BLaER1 (cell line): ENCODE measurements around the gene KLF2.
"Not testable (repeated sequence)": the region's sequence is repeated elsewhere in the genome, so short reads cannot be mapped to it uniquely, and the experiment has no call there.

Source experiments
- H3K27ac ChIP-seq: shearing (Covaris generic); formaldehyde crosslinking; 2 replicates; pipeline ENCODE4 v1.8.1; 2022
- H3K27me3 ChIP-seq: shearing (Covaris generic); formaldehyde crosslinking; 2 replicates; pipeline ENCODE4 v1.8.1; 2022
- H3K36me3 ChIP-seq: shearing (Covaris generic); formaldehyde crosslinking; 2 replicates; pipeline ENCODE4 v1.8.1; 2022
- H3K4me1 ChIP-seq: shearing (Covaris generic); formaldehyde crosslinking; 2 replicates; pipeline ENCODE4 v1.8.1; 2022
- H3K4me2 ChIP-seq: shearing (Covaris generic); formaldehyde crosslinking; 2 replicates; pipeline ENCODE4 v1.8.1; 2022
- H3K4me3 ChIP-seq: shearing (Covaris generic); formaldehyde crosslinking; 2 replicates; pipeline ENCODE4 v1.8.1; 2022
- H3K9ac ChIP-seq: shearing (Covaris generic); formaldehyde crosslinking; 2 replicates; pipeline ENCODE4 v1.8.1; 2022
- H3K9me3 ChIP-seq: shearing (Covaris generic); formaldehyde crosslinking; 2 replicates; pipeline ENCODE4 v1.8.1; 2022
- H4K20me1 ChIP-seq: shearing (Covaris generic); formaldehyde crosslinking; 2 replicates; pipeline ENCODE4 v1.8.1; 2022
- Cebpa-rat ChIP-seq: shearing (Covaris generic); IDR thresholded peaks from 2 replicates; pipeline ENCODE4 v1.8.1; 2022

The KLF2 gene

DNA sequence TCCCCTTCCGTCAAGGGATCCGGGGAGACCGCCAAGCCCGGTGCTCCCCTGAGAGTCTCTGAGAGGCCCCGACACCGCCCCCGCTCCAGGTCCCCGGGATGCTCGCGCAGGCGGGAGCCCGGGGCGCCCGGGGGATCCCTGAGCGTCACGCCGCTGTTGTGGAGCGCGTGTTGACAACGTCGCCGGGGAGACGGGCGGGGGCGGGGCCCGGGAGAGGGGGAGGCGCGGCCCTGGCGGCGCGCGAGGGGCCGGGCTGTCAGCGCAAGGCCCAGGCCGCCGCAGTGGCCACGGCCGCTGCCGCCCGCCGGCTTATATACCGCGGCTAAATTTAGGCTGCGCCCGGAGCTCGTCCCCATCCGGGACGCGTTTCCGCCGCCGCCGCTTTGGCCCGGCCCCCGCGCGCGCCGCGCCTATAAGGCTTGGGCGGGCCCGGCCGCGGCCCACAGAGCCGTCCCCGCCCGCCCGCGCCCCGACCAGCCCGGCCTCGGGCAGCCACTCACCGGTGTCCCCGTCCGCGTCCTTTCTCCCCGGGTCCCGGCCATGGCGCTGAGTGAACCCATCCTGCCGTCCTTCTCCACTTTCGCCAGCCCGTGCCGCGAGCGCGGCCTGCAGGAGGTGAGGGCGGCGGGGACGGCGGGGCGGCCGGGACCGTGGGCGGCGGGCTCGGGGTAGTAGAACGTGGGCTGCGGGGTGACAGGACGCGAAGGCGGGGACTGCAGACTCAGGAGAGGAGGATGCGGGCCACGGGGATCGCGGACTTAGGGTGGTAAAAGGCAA is at the start of gene KLF2:
KLF2 (plus strand) TSS at position 443 of the 777 bp plus-strand sequence; CDS start at position 541, 98 bp downstream.
- Histone ChIP-seq H3K9ac (peak within 1 kb of the TSS; percentile 82), H3K9me3 (no peaks in the 10 kb centered on the region), H3K27me3 (peaks cover 25% of the 10 kb centered on the region), H4K20me1 (peaks cover 44% of the 10 kb centered on the region), H3K4me2 (peak within 1 kb of the TSS; percentile 96), H3K27ac (peak within 1 kb of the TSS; percentile 79), H3K4me3 (peak within 1 kb of the TSS; percentile 75), H3K36me3 (peaks cover 4% of the 10 kb centered on the region; the same call in 1 of the 2 replicates), H3K4me1 (peaks cover 89% of the 10 kb centered on the region)
- TF ChIP-seq Cebpa-rat, result no peak

DNA sequence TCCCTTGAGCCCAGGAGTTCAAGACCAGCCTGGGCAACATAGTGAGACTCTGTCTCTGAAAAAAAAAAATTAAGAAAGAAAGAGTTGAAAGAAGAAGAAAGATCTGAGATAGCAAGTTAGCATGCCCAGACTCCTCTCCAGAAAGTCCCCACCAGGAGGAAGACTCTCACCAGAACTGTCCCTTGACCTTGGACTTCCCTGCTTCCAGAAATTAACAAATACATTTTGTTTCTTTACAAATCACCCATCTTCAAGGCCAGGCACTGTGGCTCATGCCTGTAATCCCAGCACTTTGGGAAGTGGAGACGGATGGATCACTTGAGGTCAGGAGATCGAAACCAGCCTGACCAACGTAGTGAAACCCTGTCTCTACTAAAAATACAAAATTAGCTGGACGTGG is 44.3 kb upstream of the KLF2 start:
- Histone ChIP-seq H3K27ac (no peak overlapping the region), H4K20me1 (no peaks in the 10 kb centered on the region), H3K9ac (no peak overlapping the region), H3K4me2 (no peak overlapping the region), H3K4me3 (no peak overlapping the region), H3K36me3 (no peaks in the 10 kb centered on the region), H3K27me3 (no peaks in the 10 kb centered on the region), H3K4me1 (peaks cover 42% of the 10 kb centered on the region), H3K9me3 (no peaks in the 10 kb centered on the region)
- TF ChIP-seq Cebpa-rat, result no peak

DNA sequence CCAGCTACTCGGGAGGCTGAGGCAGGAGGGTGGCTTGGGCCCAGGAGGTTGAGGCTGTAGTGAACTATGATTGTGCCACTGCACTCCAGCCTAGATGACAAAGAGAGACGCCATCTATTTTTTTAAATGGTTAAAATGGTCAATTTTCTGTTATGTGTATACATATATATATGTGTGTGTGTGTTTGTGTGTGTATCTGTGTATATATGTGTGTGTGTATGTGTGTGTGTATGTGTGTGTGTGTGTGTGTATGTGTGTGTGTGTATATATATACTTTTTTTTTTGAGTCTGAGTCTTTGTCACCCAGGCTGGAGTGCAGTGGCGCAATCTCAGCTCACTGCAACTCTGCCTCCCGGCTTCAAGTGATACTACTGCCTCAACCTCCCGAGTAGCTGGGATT is 42.9 kb upstream of the KLF2 start:
- Histone ChIP-seq H3K9ac (no peak overlapping the region), H3K4me1 (peaks cover 56% of the 10 kb centered on the region), H3K27me3 (peaks cover 10% of the 10 kb centered on the region; the same call in 1 of the 2 replicates), H3K4me3 (no peak overlapping the region), H3K36me3 (no peaks in the 10 kb centered on the region), H3K27ac (no peak overlapping the region), H3K9me3 (no peaks in the 10 kb centered on the region), H3K4me2 (0 out of 2 replicates have a peak overlapping the region, but pooled peaks have one; percentile 73), H4K20me1 (no peaks in the 10 kb centered on the region)
- no peak for TF ChIP-seq Cebpa-rat

DNA sequence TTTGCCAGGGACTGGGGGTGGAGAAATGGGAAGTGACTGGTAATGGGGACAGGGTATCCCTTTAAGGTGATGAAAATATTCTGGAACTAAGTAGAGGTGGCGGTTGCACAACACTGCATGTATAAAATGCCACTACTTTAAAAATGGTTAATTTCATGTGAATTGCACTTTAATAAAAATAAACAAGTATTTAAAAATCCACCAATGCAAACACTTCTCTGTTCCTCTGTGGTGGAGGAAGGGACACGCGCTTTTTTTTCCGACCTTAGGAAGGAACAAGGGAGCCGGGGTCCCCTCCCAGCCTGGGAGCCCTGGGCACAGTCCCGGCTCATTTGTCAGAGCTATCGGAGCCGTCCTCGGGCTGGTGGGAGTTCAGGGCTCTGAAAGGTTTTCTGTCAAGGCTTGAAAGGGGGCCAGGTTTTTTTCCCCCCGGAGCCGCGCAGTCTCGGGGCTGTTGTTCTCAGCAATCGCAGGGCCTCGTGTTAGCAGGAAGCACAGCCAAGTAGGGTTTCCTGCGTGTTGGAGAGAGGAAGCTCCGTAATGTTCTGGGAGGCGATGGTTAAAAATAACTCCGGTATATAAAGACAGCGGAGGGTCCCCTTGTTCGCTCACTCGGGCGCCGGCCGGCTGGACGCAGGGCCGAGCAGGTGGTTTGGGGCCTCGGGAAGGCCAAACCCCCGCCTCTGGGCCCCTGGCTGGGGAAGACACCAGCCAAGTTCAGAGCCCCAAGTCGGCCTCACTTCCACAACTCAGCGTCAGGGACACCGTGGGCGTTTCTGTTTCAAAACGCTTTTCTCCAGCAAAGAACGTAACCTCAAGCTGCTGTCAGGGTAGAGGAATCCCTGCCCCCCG is 41.2 kb upstream of the KLF2 start:
- Histone ChIP-seq H3K27ac (peak overlapping the region; percentile 86), H3K27me3 (peaks cover 10% of the 10 kb centered on the region; the same call in 1 of the 2 replicates), H3K9me3 (no peaks in the 10 kb centered on the region), H3K4me2 (peak overlapping the region; percentile 73), H3K4me1 (peaks cover 54% of the 10 kb centered on the region), H4K20me1 (no peaks in the 10 kb centered on the region), H3K4me3 (peak overlapping the region; percentile 41; the same call in 1 of the 2 replicates), H3K36me3 (no peaks in the 10 kb centered on the region), H3K9ac (peak overlapping the region; percentile 77)
- TF ChIP-seq Cebpa-rat, result peak; percentile 54

DNA sequence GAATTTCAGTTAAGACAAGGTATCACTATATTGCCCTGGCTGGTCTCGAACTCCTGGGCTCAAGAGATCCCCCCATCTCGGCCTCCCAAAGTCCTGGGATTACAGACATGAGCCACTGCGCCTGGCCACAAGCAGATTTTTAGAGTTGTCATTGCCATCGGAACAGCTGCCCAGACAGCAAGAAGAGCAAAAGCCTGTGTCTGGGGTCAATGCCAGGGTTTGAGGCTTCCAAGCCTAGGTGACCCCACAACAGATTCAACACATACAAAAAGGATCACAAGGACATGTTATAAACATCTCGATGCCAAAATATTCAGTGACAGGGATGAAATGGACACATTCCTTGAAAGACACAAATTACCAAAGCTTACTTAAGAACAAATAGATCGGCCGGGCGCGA is 40.1 kb upstream of the KLF2 start:
- H3K27me3 ChIP-seq, result peaks cover 10% of the 10 kb centered on the region; the same call in 1 of the 2 replicates
- H3K4me3 ChIP-seq, result no peak overlapping the region
- H3K27ac ChIP-seq, result peak overlapping the region; percentile 86; the same call in 1 of the 2 replicates
- peak overlapping the region; percentile 77; the same call in 1 of the 2 replicates for H3K9ac ChIP-seq
- peaks cover 54% of the 10 kb centered on the region for H3K4me1 ChIP-seq
- H3K36me3 ChIP-seq, result no peaks in the 10 kb centered on the region
- peak overlapping the region; percentile 73 for H3K4me2 ChIP-seq
- no peak for TF ChIP-seq Cebpa-rat
- no peaks in the 10 kb centered on the region for H3K9me3 ChIP-seq
- H4K20me1 ChIP-seq, result no peaks in the 10 kb centered on the region

DNA sequence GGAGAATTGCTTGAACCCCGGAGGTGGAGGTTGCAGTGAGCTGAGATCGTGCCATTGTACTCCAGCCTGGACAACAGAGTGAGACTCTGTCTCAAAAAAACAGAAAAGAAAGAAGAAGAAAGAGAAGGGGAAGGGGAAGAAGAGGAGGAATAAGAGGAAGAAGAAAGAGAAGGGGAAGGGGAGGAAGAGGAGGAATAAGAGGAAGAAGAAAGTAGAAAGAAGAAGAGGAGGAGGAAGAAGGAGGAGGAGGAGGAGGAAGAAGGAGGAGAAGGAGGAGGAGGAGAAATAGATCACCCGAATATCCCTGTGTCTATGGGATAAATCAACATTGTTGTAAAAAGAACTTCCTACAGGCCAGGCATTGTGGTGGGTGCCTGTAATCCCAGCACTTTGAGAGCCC is 39.5 kb upstream of the KLF2 start:
- H3K27ac ChIP-seq, H3K9ac ChIP-seq, H3K9me3 ChIP-seq, H4K20me1 ChIP-seq, H3K4me3 ChIP-seq, H3K36me3 ChIP-seq: not testable (repeated sequence)
- Histone ChIP-seq H3K4me2 (peak overlapping the region; percentile 90; the same call in 1 of the 2 replicates), H3K4me1 (peaks cover 54% of the 10 kb centered on the region), H3K27me3 (peaks cover 10% of the 10 kb centered on the region; the same call in 1 of the 2 replicates)

DNA sequence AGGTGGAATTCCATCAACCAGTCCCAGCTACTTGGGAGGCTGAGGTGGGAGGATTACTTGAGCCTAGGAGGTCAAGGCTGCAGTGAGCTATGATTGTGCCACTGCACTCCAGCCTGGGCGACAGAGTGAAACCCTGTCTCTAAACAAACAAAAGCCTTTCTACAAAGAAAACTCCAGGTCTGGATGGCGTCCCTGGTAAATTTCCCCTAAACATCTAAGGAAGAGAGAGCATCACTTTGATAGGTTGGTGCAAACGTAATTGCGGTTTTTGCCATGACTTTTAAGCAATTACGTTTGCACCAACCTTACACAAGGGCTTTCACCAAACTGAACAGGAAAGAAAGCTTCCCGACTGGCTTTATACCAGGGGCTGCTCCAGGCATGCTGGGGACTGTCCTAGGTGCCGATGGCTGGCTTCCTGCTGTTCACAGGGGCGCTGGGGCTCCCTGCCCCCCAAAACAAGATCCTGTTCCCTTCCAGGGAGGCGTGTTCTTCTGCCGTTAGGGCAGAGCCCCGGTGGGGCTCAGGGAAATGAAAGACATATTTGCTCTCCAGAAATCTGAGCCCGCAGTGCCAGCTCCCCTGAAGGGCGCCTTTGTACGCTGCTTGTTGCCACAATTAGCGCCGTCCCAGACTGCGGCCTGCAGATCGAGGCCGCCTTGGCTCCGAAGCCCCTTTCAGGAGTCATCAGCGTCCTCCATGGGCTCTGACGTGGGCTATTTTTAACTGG is 38.7 kb upstream of the KLF2 start:
- Histone ChIP-seq H3K27ac (peak overlapping the region; percentile 70), H4K20me1 (no peaks in the 10 kb centered on the region), H3K4me3 (peak overlapping the region; percentile 39), H3K36me3 (no peaks in the 10 kb centered on the region), H3K4me2 (peak overlapping the region; percentile 90), H3K4me1 (peaks cover 54% of the 10 kb centered on the region), H3K27me3 (peaks cover 10% of the 10 kb centered on the region; the same call in 1 of the 2 replicates), H3K9ac (peak overlapping the region; percentile 71; the same call in 1 of the 2 replicates), H3K9me3 (no peaks in the 10 kb centered on the region)
- TF ChIP-seq Cebpa-rat, result no peak

DNA sequence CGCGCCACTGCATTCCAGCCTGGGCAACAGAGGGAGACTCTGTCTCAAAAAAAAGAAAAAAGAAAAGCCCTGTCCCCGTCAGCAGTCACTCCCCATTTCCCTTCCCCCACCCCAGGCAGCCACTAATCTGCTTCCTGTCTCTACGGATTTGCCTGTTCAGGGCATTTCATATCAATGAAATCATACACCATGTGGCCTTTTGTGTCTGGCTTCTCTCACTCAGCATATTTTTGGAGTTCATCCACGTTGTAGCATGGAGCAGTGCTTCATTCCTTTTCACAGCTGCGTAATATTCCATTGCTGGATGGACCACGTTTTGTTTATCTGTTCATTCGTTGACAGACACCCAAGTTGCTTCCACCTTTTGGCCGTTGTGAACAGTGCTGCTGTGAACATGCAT is 36.1 kb upstream of the KLF2 start:
- no peak for TF ChIP-seq Cebpa-rat
- peaks cover 10% of the 10 kb centered on the region; the same call in 1 of the 2 replicates for H3K27me3 ChIP-seq

DNA sequence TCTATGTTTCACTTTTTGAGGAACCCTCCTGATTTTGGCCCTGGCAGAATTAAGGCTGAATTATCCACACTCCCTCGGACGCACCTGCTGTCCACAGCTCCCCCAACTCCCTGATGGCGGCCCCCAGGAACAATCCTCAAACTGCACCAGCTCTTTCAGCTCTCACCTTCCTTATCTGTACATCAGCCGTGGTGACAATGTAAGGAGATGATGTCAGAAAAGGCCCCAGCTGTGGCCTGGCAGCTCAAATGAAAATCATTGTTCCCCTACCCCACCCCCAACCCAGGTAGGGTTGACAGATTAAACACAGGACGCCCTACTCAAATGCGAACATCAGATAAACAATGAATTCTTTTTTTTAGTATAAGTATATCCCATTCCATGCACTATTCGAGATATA is 35.0 kb upstream of the KLF2 start:
- no peak overlapping the region for H3K4me2 ChIP-seq
- H3K4me1 ChIP-seq, result peaks cover 27% of the 10 kb centered on the region
- H3K27ac ChIP-seq, result no peak overlapping the region
- H3K4me3 ChIP-seq, result no peak overlapping the region
- no peaks in the 10 kb centered on the region for H4K20me1 ChIP-seq
- no peaks in the 10 kb centered on the region for H3K36me3 ChIP-seq
- peaks cover 10% of the 10 kb centered on the region; the same call in 1 of the 2 replicates for H3K27me3 ChIP-seq
- no peaks in the 10 kb centered on the region for H3K9me3 ChIP-seq
- no peak for TF ChIP-seq Cebpa-rat
- H3K9ac ChIP-seq, result no peak overlapping the region

More for the DNA sequence above, 36.1 kb upstream of the KLF2 start:
- H3K4me3 ChIP-seq, result no peak overlapping the region
- no peak overlapping the region for H3K27ac ChIP-seq
- no peak overlapping the region for H3K9ac ChIP-seq
- H3K36me3 ChIP-seq, result no peaks in the 10 kb centered on the region
- no peak overlapping the region for H3K4me2 ChIP-seq
- H3K9me3 ChIP-seq, result no peaks in the 10 kb centered on the region
- H4K20me1 ChIP-seq, result no peaks in the 10 kb centered on the region
- peaks cover 37% of the 10 kb centered on the region for H3K4me1 ChIP-seq
